CD1c-positive myeloid dendritic cell (primary cell): ENCODE measurements around the gene ZSWIM4.

ENCODE experiments used
- DNase-seq: peaks from one replicate; pipeline ENCODE4 v3.0.0-alpha.2; 2016; ENCODE audit errors: extremely low spot score

Gene ZSWIM4

GRCh38 chr19:13834244-13835069 is 39.2 kb downstream of the ZSWIM4 start:
- DNase-seq: no peak

- DNase-seq: peak; percentile 88
Observed at GRCh38 chr19:13835791-13836723, 40.8 kb downstream of the ZSWIM4 start.

- DNase-seq: no peak
Observed at GRCh38 chr19:13838435-13839129, 43.3 kb downstream of the ZSWIM4 start.

GRCh38 chr19:13839130-13839937 is 44.1 kb downstream of the ZSWIM4 start:
- DNase-seq: peak; percentile 96

- DNase-seq: peak; percentile 90
Observed at GRCh38 chr19:13839938-13840304, 44.7 kb downstream of the ZSWIM4 start.

- peak; percentile 87 for DNase-seq
Observed at GRCh38 chr19:13840305-13841085, 45.3 kb downstream of the ZSWIM4 start.

- DNase-seq: peak; percentile 77
Observed at GRCh38 chr19:13841086-13841961, 46.1 kb downstream of the ZSWIM4 start.

- peak; percentile 57 for DNase-seq
Observed at GRCh38 chr19:13841962-13842290, 46.7 kb downstream of the ZSWIM4 start.

GRCh38 chr19:13842291-13843103 is 47.3 kb downstream of the ZSWIM4 start:
- peak; percentile 88 for DNase-seq

- no peak for DNase-seq
Observed at GRCh38 chr19:13843104-13843921, 48.1 kb downstream of the ZSWIM4 start.

GRCh38 chr19:13844130-13844631 is 48.9 kb downstream of the ZSWIM4 start:
- DNase-seq: no peak

- peak; percentile 98 for DNase-seq
Observed at GRCh38 chr19:13846557-13847406, 51.5 kb downstream of the ZSWIM4 start.

GRCh38 chr19:13847407-13848339 is 52.4 kb downstream of the ZSWIM4 start:
- DNase-seq: peak; percentile 94

- no peak for DNase-seq
Observed at GRCh38 chr19:13848340-13848677, 53.1 kb downstream of the ZSWIM4 start.

- no peak for DNase-seq
Observed at GRCh38 chr19:13848798-13849676, 53.8 kb downstream of the ZSWIM4 start.
